Measurements from ENCODE around the gene ATP11C.
"Not testable (repeated sequence)": the region's sequence is repeated elsewhere in the genome, so short reads cannot be mapped to it uniquely, and the experiment has no call there.

ATP11C gene

GRCh38 chrX:139851730-139852129, 81.1 kb downstream of the ATP11C start:
- DNase-seq: no peak

GRCh38 chrX:139850968-139851367, 81.9 kb downstream of the ATP11C start:
- DNase-seq: no peak

GRCh38 chrX:139844884-139845283, 88.0 kb downstream of the ATP11C start:
- DNase-seq: peak; percentile 4

- peak; percentile 63 for DNase-seq
Observed at GRCh38 chrX:139844163-139844562, 88.7 kb downstream of the ATP11C start.

- DNase-seq: no peak
Observed at GRCh38 chrX:139842326-139843185, 90.3 kb downstream of the ATP11C start.

GRCh38 chrX:139836335-139836734, 96.5 kb downstream of the ATP11C start:
- DNase-seq: not testable (repeated sequence)

- DNase-seq: no peak
Observed at GRCh38 chrX:139834879-139835278, 98.0 kb downstream of the ATP11C start.

GRCh38 chrX:139832718-139833309, 100.0 kb downstream of the ATP11C start:
- DNase-seq: no peak

- DNase-seq: peak; percentile 52
Observed at GRCh38 chrX:139831675-139832456, 101.0 kb downstream of the ATP11C start.

GRCh38 chrX:139831017-139831416, 101.8 kb downstream of the ATP11C start:
- peak; percentile 51 for DNase-seq

- DNase-seq: no peak
Observed at GRCh38 chrX:139828830-139829229, 104.0 kb downstream of the ATP11C start.

GRCh38 chrX:139828033-139828432, 104.8 kb downstream of the ATP11C start:
- no peak for DNase-seq

GRCh38 chrX:139826065-139827044, 106.5 kb downstream of the ATP11C start:
- DNase-seq: peak; percentile 34

- DNase-seq: no peak
Observed at GRCh38 chrX:139825618-139826017, 107.2 kb downstream of the ATP11C start.

- no peak for DNase-seq
Observed at GRCh38 chrX:139823806-139824205, 109.0 kb downstream of the ATP11C start.

- no peak for DNase-seq
Observed at GRCh38 chrX:139820358-139820984, 112.4 kb downstream of the ATP11C start.

- no peak for DNase-seq
Observed at GRCh38 chrX:139816204-139816603, 116.6 kb downstream of the ATP11C start.

- DNase-seq: no peak
Observed at GRCh38 chrX:139815771-139816170, 117.1 kb downstream of the ATP11C start.

- DNase-seq: no peak
Observed at GRCh38 chrX:139811942-139812629, 120.8 kb downstream of the ATP11C start.

- DNase-seq: no peak
Observed at GRCh38 chrX:139804482-139804881, 128.4 kb downstream of the ATP11C start.

GRCh38 chrX:139803224-139803623, 129.6 kb downstream of the ATP11C start:
- DNase-seq: peak; percentile 62
